MV-4-11 (cell line): ENCODE results near the gene ACADVL.

Experiments
- DNase-seq: peaks from one replicate; lab custom pipeline; 2025; lab: John Stamatoyannopoulos, UW

Gene ACADVL

DNA sequence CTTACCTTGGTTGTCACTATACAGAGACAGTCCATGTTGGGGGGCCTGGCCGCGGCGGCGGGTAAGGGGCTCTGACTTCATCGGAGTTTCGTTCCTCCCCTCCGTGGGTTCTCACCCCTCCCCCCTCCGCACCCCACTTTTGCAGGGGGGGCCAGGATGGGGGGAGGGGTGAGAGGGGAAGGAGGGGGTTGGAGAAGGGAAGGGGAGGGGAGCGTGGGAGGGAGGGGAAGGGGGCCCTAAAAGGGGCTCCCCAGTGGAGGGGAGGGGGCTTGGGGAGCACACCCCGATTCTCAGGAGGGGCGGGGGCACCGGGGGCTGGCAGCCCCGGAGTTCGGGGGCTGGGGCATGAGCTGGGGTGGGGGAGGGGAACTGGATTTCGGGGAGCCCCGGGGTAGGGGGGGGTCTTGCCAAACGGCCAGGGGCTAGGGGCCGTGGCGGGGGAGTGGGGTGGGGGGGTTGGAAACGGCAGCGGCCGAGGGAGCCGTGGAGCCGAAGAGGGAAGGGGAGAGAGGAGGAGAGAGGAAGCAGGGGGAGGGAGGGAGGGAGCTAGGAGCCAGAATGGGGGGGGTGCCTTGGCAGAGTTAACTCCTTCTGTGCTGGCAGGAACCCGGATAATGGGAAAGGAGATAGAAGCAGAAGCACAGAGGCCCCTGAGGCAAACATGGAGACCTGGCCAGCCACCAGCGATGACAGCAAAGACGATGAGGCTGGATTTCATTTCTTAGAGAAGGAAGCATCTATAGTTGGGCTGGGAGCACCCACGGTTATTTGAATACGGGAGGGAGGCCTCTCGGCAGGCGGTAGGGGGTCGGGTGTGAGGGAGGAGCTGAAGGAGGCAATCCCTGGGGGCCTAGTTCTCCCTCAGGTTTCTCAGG is 2.4 kb upstream of the ACADVL start:
- DNase-seq, result no peak

DNA sequence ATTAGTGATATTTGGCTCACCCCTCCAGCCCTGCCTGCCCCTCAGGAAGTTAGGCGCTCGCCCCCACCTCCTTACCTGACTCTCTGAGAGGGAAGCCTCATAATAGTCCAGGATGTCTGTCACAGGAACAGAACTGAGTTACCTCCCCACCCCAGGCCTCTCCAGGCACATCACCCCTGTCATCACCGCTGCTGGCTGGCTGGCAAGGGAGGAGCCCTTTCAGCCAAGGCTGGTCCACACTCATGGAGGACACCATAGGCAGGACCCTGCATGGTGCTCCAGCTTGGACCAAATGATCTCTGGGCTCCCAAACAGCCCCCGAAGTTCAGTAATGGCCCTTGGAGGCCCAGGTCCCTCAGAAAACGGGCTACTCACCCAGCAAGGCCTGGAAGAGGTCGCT is 1.6 kb upstream of the ACADVL start:
- DNase-seq, result no peak

DNA sequence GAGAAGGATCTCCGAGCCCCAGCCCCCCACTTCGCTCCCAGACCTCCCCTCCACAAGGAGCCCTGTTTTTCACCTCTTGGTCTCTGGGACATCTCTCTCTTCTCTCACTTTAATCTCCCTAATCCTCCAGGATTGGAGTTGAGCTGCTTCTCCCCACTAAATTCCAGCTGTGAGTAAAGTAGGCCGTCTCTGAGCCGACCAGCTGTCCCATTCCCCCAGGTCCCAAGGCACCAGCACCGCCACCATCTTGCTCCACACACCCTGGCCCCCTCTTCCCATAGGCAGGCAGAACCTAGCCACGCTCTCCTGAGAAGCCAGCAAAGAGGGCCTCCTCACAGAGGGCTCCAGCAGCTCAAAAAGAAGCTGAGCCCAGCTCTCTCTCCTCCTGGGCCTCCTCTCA is 980 bp upstream of the ACADVL start:
- DNase-seq, result no peak

DNA sequence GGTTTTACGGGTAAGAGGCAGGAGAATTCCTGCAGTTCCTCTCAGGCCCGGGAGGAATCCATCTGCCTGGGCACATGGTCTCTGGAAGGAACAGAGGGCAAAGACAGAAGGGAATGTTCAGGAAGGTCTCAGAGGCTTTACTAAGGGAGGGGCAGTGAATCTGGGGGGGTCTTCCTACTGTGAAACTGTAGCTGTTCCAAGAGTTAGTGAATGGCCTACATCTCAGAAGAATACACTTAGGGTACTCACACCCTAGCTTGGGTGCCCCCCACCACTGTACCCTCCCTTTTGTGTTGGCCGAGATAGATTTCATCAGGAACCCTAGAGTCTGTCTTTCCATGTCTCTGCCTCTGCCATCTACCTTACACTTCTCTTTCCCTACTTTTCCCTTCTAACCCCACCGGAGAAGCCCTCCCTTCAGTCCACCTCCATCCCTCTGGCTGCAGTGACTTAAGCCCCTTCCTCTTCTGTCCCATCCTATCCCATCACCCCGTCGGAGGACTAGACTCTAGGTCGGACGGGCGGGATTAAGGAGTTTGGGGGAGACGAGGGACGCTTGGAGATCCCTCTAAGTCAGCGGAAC is 418 bp upstream of the ACADVL start:
- no peak for DNase-seq

GRCh38 chr17:7220593-7221277 is 997 bp downstream of the ACADVL start:
- DNase-seq, result peak; percentile 56

GRCh38 chr17:7221278-7222092 is 1.7 kb downstream of the ACADVL start:
- no peak for DNase-seq

DNA sequence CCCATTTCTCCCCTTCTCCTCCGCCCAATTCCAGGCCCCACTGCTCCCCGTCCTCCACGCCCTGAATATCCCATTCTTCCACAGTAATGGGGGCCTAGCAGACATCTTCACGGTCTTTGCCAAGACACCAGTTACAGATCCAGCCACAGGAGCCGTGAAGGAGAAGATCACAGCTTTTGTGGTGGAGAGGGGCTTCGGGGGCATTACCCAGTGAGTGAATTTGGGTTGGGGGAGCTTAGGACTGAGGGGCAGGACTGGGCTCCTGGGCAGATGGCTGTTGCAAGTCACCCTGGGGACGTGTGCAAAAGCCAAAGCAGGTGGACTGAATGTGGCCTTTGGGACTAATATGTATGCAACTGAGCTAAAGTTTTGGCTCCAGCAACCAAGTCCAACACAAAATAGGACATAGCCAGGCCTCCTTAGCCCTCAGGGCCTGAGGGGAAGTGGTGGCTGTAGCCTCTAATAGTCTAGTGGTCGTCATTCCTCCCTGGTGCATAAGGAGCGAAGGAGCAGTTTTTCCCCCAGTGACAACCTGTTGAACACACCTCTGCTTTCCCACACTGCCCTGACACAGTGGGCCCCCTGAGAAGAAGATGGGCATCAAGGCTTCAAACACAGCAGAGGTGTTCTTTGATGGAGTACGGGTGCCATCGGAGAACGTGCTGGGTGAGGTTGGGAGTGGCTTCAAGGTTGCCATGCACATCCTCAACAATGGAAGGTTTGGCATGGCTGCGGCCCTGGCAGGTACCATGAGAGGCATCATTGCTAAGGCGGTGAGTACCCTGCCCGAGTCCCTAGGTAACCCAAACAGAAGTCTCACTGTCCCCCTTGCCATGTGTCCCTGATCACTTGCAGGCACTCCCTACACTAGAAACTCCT is 2.6 kb downstream of the ACADVL start:
- DNase-seq, result no peak

DNA sequence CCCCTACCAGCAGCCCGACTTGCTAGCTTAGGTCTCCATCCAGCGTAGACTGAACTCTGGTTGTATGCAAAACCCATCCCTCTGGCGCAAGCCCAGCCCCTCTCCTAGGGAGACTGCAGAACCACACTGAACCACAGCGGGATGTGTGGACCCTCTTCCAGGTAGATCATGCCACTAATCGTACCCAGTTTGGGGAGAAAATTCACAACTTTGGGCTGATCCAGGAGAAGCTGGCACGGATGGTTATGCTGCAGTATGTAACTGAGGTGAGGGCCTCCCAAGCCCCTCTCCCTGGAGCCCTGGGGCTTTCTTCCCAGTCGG is 3.2 kb downstream of the ACADVL start:
- no peak for DNase-seq

- no peak for DNase-seq
These were observed 3.6 kb downstream of the ACADVL start for GRCh38 chr17:7223375-7223774.

- DNase-seq, result no peak
These were observed 4.4 kb downstream of the ACADVL start for GRCh38 chr17:7224110-7224509.

DNA sequence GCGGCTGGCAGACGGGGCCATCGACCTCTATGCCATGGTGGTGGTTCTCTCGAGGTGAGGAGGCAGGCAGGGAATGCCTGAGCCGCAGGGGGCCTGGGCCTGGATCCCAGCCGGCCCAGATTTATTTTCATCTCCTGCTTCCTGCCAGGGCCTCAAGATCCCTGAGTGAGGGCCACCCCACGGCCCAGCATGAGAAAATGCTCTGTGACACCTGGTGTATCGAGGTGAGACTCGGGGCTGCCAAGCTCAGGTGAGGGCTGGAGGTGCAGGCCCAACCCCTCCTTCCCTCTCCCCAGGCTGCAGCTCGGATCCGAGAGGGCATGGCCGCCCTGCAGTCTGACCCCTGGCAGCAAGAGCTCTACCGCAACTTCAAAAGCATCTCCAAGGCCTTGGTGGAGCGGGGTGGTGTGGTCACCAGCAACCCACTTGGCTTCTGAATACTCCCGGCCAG is 4.9 kb downstream of the ACADVL start:
- no peak for DNase-seq

- DNase-seq, result no peak
These were observed 6.1 kb downstream of the ACADVL start for GRCh38 chr17:7225711-7226331.

GRCh38 chr17:7226721-7227710 is 7.3 kb downstream of the ACADVL start:
- DNase-seq, result no peak

GRCh38 chr17:7228920-7229319 is 9.2 kb downstream of the ACADVL start:
- DNase-seq, result no peak

GRCh38 chr17:7229504-7229903 is 9.8 kb downstream of the ACADVL start:
- DNase-seq, result no peak

- DNase-seq, result no peak
These were observed 12.4 kb downstream of the ACADVL start for GRCh38 chr17:7232114-7232513.

- no peak for DNase-seq
These were observed 14.0 kb downstream of the ACADVL start for GRCh38 chr17:7233701-7234082.

DNA sequence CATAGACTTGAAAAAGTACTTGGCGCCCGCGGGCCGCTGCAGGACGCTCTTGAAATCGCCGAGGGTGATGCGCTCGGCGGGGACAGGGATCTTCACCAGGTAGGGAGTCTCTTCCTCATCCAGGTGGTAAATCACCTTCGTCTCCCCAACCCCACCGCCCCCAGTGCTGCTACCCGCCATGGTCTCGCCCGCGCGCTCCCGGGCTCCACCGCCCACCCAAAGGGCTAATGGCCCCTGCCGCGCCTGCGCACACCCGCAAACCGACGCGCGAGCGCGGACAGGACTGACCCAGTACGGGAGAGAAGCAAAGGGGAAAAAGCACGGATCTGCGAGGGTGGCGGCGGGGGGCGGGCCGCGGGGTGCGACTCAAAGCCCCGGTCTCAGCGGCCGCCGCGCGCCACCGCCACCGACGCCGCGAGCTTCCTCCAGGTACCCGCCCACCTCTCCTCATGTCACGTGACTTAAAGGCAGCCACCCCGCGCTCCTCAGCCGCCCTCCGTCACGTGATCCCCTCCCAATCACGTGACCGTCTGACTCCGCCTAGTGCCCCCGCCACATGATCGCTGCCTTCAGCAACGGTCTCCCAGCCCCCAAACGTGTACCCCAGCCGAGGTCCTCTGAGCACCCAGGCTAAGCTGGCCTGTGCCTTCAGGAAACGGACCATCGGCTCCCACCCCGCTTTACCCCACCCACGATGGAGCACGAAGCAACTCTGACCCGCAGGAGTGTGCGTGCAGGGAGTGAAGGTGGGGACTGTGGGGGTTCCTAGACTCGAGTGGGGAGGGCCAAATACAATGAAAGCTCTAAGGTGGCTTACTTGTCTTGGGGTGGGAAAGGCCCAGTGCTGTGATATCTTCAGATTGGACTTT is 14.6 kb downstream of the ACADVL start, which contains the start of gene DVL2:
DVL2 (minus strand) TSS at position 435 of the 869 bp plus-strand sequence; CDS start at position 180, 255 bp downstream.
- DNase-seq, result peak; percentile 90
